Liver (tissue), 9 donors: ENCODE results near the gene FBF1. TPM values are rescaled to one million over a fixed set of nuclear protein-coding genes. Genes with fewer than 3 reads are reported as not detected.

Source experiments
- DNase-seq: peaks from one replicate; pipeline ENCODE4 v3.0.0-alpha.2; 2017; ENCODE audit warnings: low spot score
- H3K27ac ChIP-seq, 2 donors: one replicate each; pipeline ENCODE4 v1.7.0; 2013; ENCODE audit warnings: inconsistent platforms in 2 of 2, low read length in 2 of 2, control low read depth in 1 of 2, low read depth in 1 of 2, mild to moderate bottlenecking in 1 of 2
- H3K27me3 ChIP-seq, 4 donors: one replicate each; pipeline versions ENCODE4 v1.6.1 to v1.7.0; 2013; ENCODE audit warnings: low read length in 3 of 4, inconsistent platforms in 1 of 4, mild to moderate bottlenecking in 1 of 4, moderate library complexity in 1 of 4; ENCODE audit not compliant: control insufficient read depth in 4 of 4, insufficient read depth in 4 of 4
- H3K36me3 ChIP-seq, 4 donors: one replicate each; pipeline versions ENCODE4 v1.6.1 to v1.7.0; 2013; ENCODE audit warnings: low read length in 3 of 4, mild to moderate bottlenecking in 3 of 4, low read depth in 1 of 4, moderate library complexity in 1 of 4; ENCODE audit not compliant: control insufficient read depth in 4 of 4, insufficient read depth in 3 of 4
- H3K4me1 ChIP-seq, 4 donors: one replicate each; pipeline versions ENCODE4 v1.6.1 to v1.7.0; 2013; ENCODE audit warnings: low read length in 3 of 4, mild to moderate bottlenecking in 3 of 4, moderate library complexity in 1 of 4; ENCODE audit not compliant: control insufficient read depth in 4 of 4, insufficient read depth in 4 of 4
- H3K4me3 ChIP-seq, 3 donors: one replicate each; pipeline versions ENCODE4 v1.6.1 to v1.7.0; 2013; ENCODE audit warnings: low read length in 3 of 3, control low read depth in 1 of 3, low read depth in 1 of 3, mild to moderate bottlenecking in 1 of 3
- H3K9ac ChIP-seq, 2 donors: one replicate each; pipeline ENCODE4 v1.7.0; 2013; ENCODE audit warnings: low read length in 2 of 2, mild to moderate bottlenecking in 2 of 2, moderate library complexity in 2 of 2, control low read depth in 1 of 2, low read depth in 1 of 2
- H3K9me3 ChIP-seq, 4 donors: one replicate each; pipeline versions ENCODE4 v1.6.1 to v1.7.0; 2013; ENCODE audit warnings: low read length in 3 of 4; ENCODE audit not compliant: control insufficient read depth in 4 of 4
- CTCF ChIP-seq: fragments of 150-350 bp; IDR thresholded peaks from 2 replicates; pipeline ENCODE4 v1.5.1; 2017; ENCODE audit warnings: improper control_type of control experiment, low read depth, low read length; ENCODE audit not compliant: missing input control
- EGR1 ChIP-seq, 2 donors: IDR thresholded peaks; 2 replicates each; pipeline ENCODE4 v1.6.1; 2016 to 2018; ENCODE audit warnings: antibody characterized with exemption in 2 of 2, low read depth in 2 of 2
- FOXA2 ChIP-seq: IDR thresholded peaks from 2 replicates; pipeline ENCODE4 v1.6.1; 2016; ENCODE audit warnings: antibody characterized with exemption
- HNF4A ChIP-seq, 2 donors: conservative IDR thresholded peaks; 2 replicates each; pipeline ENCODE4 v1.6.1; 2016; ENCODE audit warnings: antibody characterized with exemption in 2 of 2, mild to moderate bottlenecking in 2 of 2
- HNF4G ChIP-seq: IDR thresholded peaks from 2 replicates; pipeline ENCODE4 v1.6.1; 2016; ENCODE audit warnings: antibody characterized with exemption
- JUND ChIP-seq, 2 donors: IDR thresholded peaks; 2 replicates each; pipeline ENCODE4 v1.6.1; 2016; ENCODE audit warnings: antibody characterized with exemption in 2 of 2
- MAX ChIP-seq: IDR thresholded peaks from 2 replicates; pipeline ENCODE4 v1.6.1; 2016; ENCODE audit warnings: antibody characterized with exemption
- NR2F2 ChIP-seq: IDR thresholded peaks from 2 replicates; pipeline ENCODE4 v1.6.1; 2016; ENCODE audit warnings: antibody characterized with exemption
- RAD21 ChIP-seq, 2 donors: IDR thresholded peaks; 2 replicates each; pipeline ENCODE4 v1.6.1; 2016; ENCODE audit warnings: antibody characterized with exemption in 2 of 2, mild to moderate bottlenecking in 2 of 2
- REST ChIP-seq: IDR thresholded peaks from 2 replicates; pipeline ENCODE4 v1.6.1; 2016; ENCODE audit warnings: antibody characterized with exemption, mild to moderate bottlenecking
- TAF1 ChIP-seq: conservative IDR thresholded peaks from 2 replicates; pipeline ENCODE4 v1.6.1; 2016; ENCODE audit warnings: antibody characterized with exemption, mild to moderate bottlenecking
- YY1 ChIP-seq: IDR thresholded peaks from 2 replicates; pipeline ENCODE4 v1.6.1; 2016; ENCODE audit warnings: antibody characterized with exemption, mild to moderate bottlenecking
- ZBTB33 ChIP-seq: IDR thresholded peaks from 2 replicates; pipeline ENCODE4 v1.6.1; 2016; ENCODE audit warnings: antibody characterized with exemption
- WGBS: extraction: QIAGEN DNeasy Blood & Tissue Kit; methylation state at CpG from one replicate; pipeline ENCODE4 v1.1.7; 2013; 5-methylcytosine and 5-hydroxymethylcytosine counted together
- polyA plus RNA-seq, 2 donors: library from polyadenylated mRNA; stranded (reverse) in 1 of 2; unstranded in 1 of 2; fragments of 200-250 nt in 1 of 2; fragments of >200 nt in 1 of 2; fragmentation: Nextera tagmentation in 1 of 2; extraction: Ambion mirVana in 1 of 2; gene quantifications; one replicate each; pipeline versions ENCODE4 v1.2.1 to v1.2.3, GENCODE V29; 2013 to 2015
- total RNA-seq, 2 donors: library from RNA; depleted of rRNA; stranded (reverse); fragments of >200 nt; gene quantifications; one replicate each; pipeline ENCODE4 v1.2.3, GENCODE V29; 2014
- donor health status: healthy.
- donor health status: healthy.
- donor health status: healthy.
- donor health status: healthy.
- donor health status: healthy.

FBF1 gene
- total and polyA plus RNA-seq, 4 donors = 0.39 to 5.6 (median 1.7) TPM

DNA sequence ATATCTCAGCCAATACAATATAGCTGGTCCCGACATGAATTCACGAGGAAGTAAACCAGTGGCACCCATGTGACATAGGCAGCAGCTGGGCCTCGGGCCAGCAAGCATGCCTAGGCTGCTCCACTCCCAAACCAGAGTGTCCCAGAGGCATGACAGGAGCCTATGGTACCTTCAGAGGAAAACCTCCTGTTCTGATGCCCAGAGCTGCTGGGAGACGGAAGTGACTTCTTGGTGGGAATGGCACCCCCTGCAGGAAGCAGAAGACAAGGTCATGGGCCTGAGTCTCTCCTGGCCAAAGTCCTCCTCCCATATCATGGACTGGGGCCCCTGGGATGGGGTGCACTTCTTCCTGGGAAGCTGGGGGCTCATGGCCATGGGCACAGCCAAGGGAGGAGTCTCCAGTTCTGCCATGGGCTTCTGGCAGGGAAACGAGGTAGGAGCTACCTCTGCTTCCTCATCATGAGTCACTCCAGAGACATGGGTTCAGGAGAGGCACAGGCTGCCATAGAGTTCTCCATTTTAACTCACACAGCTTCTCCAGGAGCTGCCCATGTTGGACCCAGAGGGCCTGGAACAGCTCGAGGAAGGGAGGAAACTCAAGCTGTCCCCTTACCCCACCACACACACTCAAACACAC lies 13.4 kb downstream of the FBF1 start:
- TF ChIP-seq HNF4G (no peak), EGR1 (IDR thresholded peaks at IDR 0.05; ENCODE audit: low read depth in 2 of 2) (no peak), RAD21 (IDR thresholded peaks at IDR 0.05) (peak in 1 of 2 donors; percentile 63), FOXA2 (no peak), JUND (IDR thresholded peaks at IDR 0.05) (no peak), REST (no peak), HNF4A (conservative IDR thresholded peaks at IDR 0.05) (peak in 1 of 2 donors; percentile 16)
- no peaks in the 10 kb centered on the region for H3K27me3 ChIP-seq
- peaks cover 0 to 10% (median 8%) of the 10 kb centered on the region in 4 donors for H3K4me1 ChIP-seq
- no peaks in the 10 kb centered on the region for H3K9me3 ChIP-seq
- H3K4me3 ChIP-seq = no peak overlapping the region
- no peaks in the 10 kb centered on the region for H3K36me3 ChIP-seq
- H3K9ac ChIP-seq = no peak overlapping the region
- H3K27ac ChIP-seq = no peak overlapping the region
- 80% methylated on average over 6 of the region's 6 CpGs for WGBS
- no peak for DNase-seq

DNA sequence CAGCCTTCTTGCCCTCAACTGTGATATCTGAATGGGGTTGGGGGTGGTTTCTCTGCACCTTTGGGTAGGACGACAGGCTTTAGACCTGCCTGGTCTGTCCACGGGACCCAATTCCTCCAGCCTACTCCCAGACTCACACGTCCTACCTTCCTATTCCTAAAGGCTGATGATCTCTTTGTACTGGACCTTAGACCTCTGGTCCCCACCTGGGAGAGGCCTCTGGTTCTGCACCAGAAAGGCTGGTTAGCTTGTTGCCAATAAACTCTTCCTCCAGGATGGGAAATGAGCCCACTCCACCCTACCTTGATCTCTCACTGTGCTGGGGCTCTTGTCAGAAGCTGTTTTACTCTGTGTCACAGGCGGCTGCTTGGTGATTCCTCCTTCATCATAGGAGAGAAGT lies 14.4 kb downstream of the FBF1 start:
- Histone ChIP-seq H3K4me3 (no peak overlapping the region), H3K36me3 (no peaks in the 10 kb centered on the region), H3K4me1 (peaks cover 0 to 17% (median 14%) of the 10 kb centered on the region in 4 donors), H3K27me3 (no peaks in the 10 kb centered on the region), H3K9me3 (no peaks in the 10 kb centered on the region), H3K9ac (no peak overlapping the region), H3K27ac (no peak overlapping the region)
- no peak for TF ChIP-seq TAF1
- 96% methylated on average over 4 of the region's 4 CpGs for WGBS
- DNase-seq = no peak

- Histone ChIP-seq H3K4me3 (no peak overlapping the region), H3K27me3 (no peaks in the 10 kb centered on the region), H3K36me3 (no peaks in the 10 kb centered on the region), H3K27ac (no peak overlapping the region), H3K9me3 (no peaks in the 10 kb centered on the region), H3K4me1 (peaks cover 0 to 17% (median 14%) of the 10 kb centered on the region in 4 donors), H3K9ac (no peak overlapping the region)
- no peak for TF ChIP-seq NR2F2
- no peak for TF ChIP-seq EGR1 (IDR thresholded peaks at IDR 0.05; ENCODE audit: low read depth in 2 of 2)
- no peak for TF ChIP-seq TAF1
- no peak for DNase-seq
- WGBS = 97% methylated on average over 15 of the region's 15 CpGs
Measured at GRCh38 chr17:75925912-75926311, 14.9 kb downstream of the FBF1 start.

DNA sequence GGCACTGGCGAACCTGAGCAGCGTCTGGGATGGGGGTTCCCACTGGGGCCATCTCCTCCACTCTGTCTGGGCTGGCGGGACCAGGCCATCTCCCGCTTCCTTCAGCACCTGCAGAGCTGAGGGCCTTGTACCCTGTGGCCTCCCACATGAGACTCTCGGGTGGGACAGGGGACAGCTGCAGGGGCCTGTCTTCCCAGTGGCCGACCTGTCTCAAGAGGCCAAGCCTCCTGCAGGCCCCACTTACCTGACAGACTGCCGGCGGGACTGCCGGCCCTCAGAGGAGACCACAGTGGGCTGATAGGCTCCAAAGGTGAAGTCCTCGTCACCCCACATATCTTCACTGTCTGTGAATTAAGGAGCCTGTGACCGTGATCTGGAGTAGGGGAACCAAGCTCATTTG lies 15.7 kb downstream of the FBF1 start:
- no peak for DNase-seq
- H3K27ac ChIP-seq = no peak overlapping the region
- H3K27me3 ChIP-seq = no peaks in the 10 kb centered on the region
- no peak overlapping the region for H3K4me3 ChIP-seq
- H3K9me3 ChIP-seq = no peaks in the 10 kb centered on the region
- H3K36me3 ChIP-seq = no peaks in the 10 kb centered on the region
- no peak overlapping the region for H3K9ac ChIP-seq
- H3K4me1 ChIP-seq = peaks cover 0 to 17% (median 14%) of the 10 kb centered on the region in 4 donors
- TF ChIP-seq ZBTB33 (no peak), YY1 (no peak), CTCF (no peak), NR2F2 (no peak), MAX (no peak), FOXA2 (no peak), JUND (IDR thresholded peaks at IDR 0.05) (no peak), EGR1 (IDR thresholded peaks at IDR 0.05; ENCODE audit: low read depth in 2 of 2) (no peak)
- 96% methylated on average over 11 of the region's 11 CpGs for WGBS
